Measurements from ENCODE around the gene DEFB131B.
A peak's percentile ranks its signal among the peaks of the same experiment; 100 is the strongest.

The DEFB131B gene

GRCh38 chr11:71928737-71929443 lies 50.6 kb downstream of the DEFB131B start, which contains the start of gene RNF121:
Gene RNF121 (plus strand): TSS chr11:71929046. CDS start chr11:71929062, 16 bp downstream.
- peak; percentile 92 to 99 for DNase-seq (ENCODE audit: low read depth in 1 of 2, low spot score in 1 of 2)
- Histone ChIP-seq H3K27me3 (ENCODE audit: insufficient read depth, poor library complexity, severe bottlenecking) (no peaks in the 10 kb centered on the region), H3K4me3 (replicated peaks; ENCODE audit: insufficient read depth, low read length) (peak within 1 kb of the TSS; percentile 99), H3K27ac (replicated peaks) (peak within 1 kb of the TSS; percentile 99)
- TF ChIP-seq POLR2AphosphoS5 (IDR thresholded peaks at IDR 0.05; ENCODE audit: low read depth) (peak; percentile 79), CTCF (IDR thresholded peaks at IDR 0.05; ENCODE audit: insufficient read depth, low read length) (no peak)

- H3K27ac ChIP-seq (replicated peaks): peak overlapping the region; percentile 99
- no peak for TF ChIP-seq POLR2AphosphoS5 (IDR thresholded peaks at IDR 0.05; ENCODE audit: low read depth)
- TF ChIP-seq CTCF (IDR thresholded peaks at IDR 0.05; ENCODE audit: insufficient read depth, low read length): no peak
- DNase-seq (ENCODE audit: low read depth in 1 of 2, low spot score in 1 of 2): no peak
- H3K27me3 ChIP-seq (ENCODE audit: insufficient read depth, poor library complexity, severe bottlenecking): no peaks in the 10 kb centered on the region
- H3K4me3 ChIP-seq (replicated peaks; ENCODE audit: insufficient read depth, low read length): peak overlapping the region; percentile 99
Measured at GRCh38 chr11:71929491-71929890, 51.2 kb downstream of the DEFB131B start.

GRCh38 chr11:71930556-71931244 lies 52.4 kb downstream of the DEFB131B start:
- H3K4me3 ChIP-seq (replicated peaks; ENCODE audit: insufficient read depth, low read length): no peak overlapping the region
- no peaks in the 10 kb centered on the region for H3K27me3 ChIP-seq (ENCODE audit: insufficient read depth, poor library complexity, severe bottlenecking)
- H3K27ac ChIP-seq (replicated peaks): no peak overlapping the region
- TF ChIP-seq CTCF (IDR thresholded peaks at IDR 0.05; ENCODE audit: insufficient read depth, low read length): no peak
- TF ChIP-seq POLR2AphosphoS5 (IDR thresholded peaks at IDR 0.05; ENCODE audit: low read depth): no peak
- no peak for TF ChIP-seq REST (IDR thresholded peaks at IDR 0.05; ENCODE audit: insufficient replicate concordance, low read depth)
- TF ChIP-seq GABPA (IDR thresholded peaks at IDR 0.05; ENCODE audit: low read depth): no peak
- TF ChIP-seq SPI1 (IDR thresholded peaks at IDR 0.05; ENCODE audit: borderline replicate concordance, low read depth): no peak
- DNase-seq (ENCODE audit: low read depth in 1 of 2, low spot score in 1 of 2): no peak

GRCh38 chr11:71931245-71931602 lies 53.0 kb downstream of the DEFB131B start:
- Histone ChIP-seq H3K4me3 (replicated peaks; ENCODE audit: insufficient read depth, low read length) (no peak overlapping the region), H3K27ac (replicated peaks) (no peak overlapping the region), H3K27me3 (ENCODE audit: insufficient read depth, poor library complexity, severe bottlenecking) (no peaks in the 10 kb centered on the region)
- DNase-seq (ENCODE audit: low read depth in 1 of 2, low spot score in 1 of 2): no peak
- TF ChIP-seq CTCF (IDR thresholded peaks at IDR 0.05; ENCODE audit: insufficient read depth, low read length) (no peak), SPI1 (IDR thresholded peaks at IDR 0.05; ENCODE audit: borderline replicate concordance, low read depth) (no peak), POLR2AphosphoS5 (IDR thresholded peaks at IDR 0.05; ENCODE audit: low read depth) (no peak), GABPA (IDR thresholded peaks at IDR 0.05; ENCODE audit: low read depth) (no peak), REST (IDR thresholded peaks at IDR 0.05; ENCODE audit: insufficient replicate concordance, low read depth) (no peak)
